Stomach (tissue), 9 donors: ENCODE measurements around the gene AGMO. TPM values are rescaled to one million over a fixed set of nuclear protein-coding genes. Genes with fewer than 3 reads are reported as not detected.

Experiments
- DNase-seq, 2 donors: peaks; one replicate each; pipeline versions ENCODE4 v3.0.0 to v3.0.0-alpha.2; 2013 to 2019
- H3K27ac ChIP-seq, 5 donors: fragments of 200-600 bp in 4 of 5; sonication (generic) in 4 of 5; one replicate each; pipeline ENCODE4 v1.5.1; 2013 to 2019; ENCODE audit warnings: mild to moderate bottlenecking in 1 of 5, moderate library complexity in 1 of 5
- H3K27me3 ChIP-seq, 3 donors: fragments of 200-600 bp; sonication (generic); one replicate each; pipeline ENCODE4 v1.5.1; 2017 to 2019; ENCODE audit warnings: mixed run types in 1 of 3
- H3K36me3 ChIP-seq, 4 donors: fragments of 200-600 bp; sonication (generic); 1 replicate in 3 of 4; 2 replicates in 1 of 4; pipeline ENCODE4 v1.5.1; 2016 to 2019
- H3K4me1 ChIP-seq, 4 donors: fragments of 200-600 bp; sonication (generic); one replicate each; pipeline ENCODE4 v1.5.1; 2016 to 2019
- H3K4me3 ChIP-seq, 4 donors: fragments of 200-600 bp; sonication (generic) in 3 of 4; one replicate each; pipeline ENCODE4 v1.5.1; 2016 to 2019; ENCODE audit warnings: mild to moderate bottlenecking in 1 of 4
- H3K9me3 ChIP-seq, 4 donors: fragments of 200-600 bp; sonication (generic); one replicate each; pipeline ENCODE4 v1.5.1; 2016 to 2019
- CTCF ChIP-seq, 7 experiments: fragments of 450-650 bp in 4 of 7; fragments of 200-600 bp in 3 of 7; sonication (generic) in 3 of 7; IDR thresholded peaks; one replicate each; pipeline ENCODE4 v1.5.1; 2016 to 2019; ENCODE audit warnings: antibody characterized with exemption in 7 of 7, control low read depth in 2 of 7, mild to moderate bottlenecking in 1 of 7
- EP300 ChIP-seq: sonication (generic); formaldehyde crosslinking; IDR thresholded peaks from one replicate; pipeline ENCODE4 v1.6.1; 2017; ENCODE audit warnings: antibody characterized with exemption
- POLR2A ChIP-seq, 4 donors: fragments of 450-650 bp; IDR thresholded peaks; one replicate each; pipeline ENCODE4 v1.6.1; 2016; ENCODE audit warnings: antibody characterized with exemption in 4 of 4, control low read depth in 2 of 4, mild to moderate bottlenecking in 1 of 4, moderate library complexity in 1 of 4
- POLR2AphosphoS5 ChIP-seq, 3 donors: sonication (generic); formaldehyde crosslinking; IDR thresholded peaks; one replicate each; pipeline ENCODE4 v1.6.1; 2016; ENCODE audit warnings: antibody characterized with exemption in 3 of 3
- WGBS, 5 donors: extraction: QIAGEN DNeasy Blood & Tissue Kit in 3 of 5; methylation state at CpG; one replicate each; pipeline versions ENCODE4 v1.1.5 to v1.1.7; 2013 to 2018; 5-methylcytosine and 5-hydroxymethylcytosine counted together
- intact Hi-C: fragments of 100-400 bp; cut with DNase I; formaldehyde crosslinking; loops from one replicate; pipeline ENCODE4 v1.15.1; 2023; ENCODE audit warnings: low total_unique reads
- polyA plus RNA-seq, 3 donors: library from polyadenylated mRNA; stranded (reverse); fragments of 200-250 nt; gene quantifications; one replicate each; pipeline ENCODE4 v1.2.3, GENCODE V29; 2013
- total RNA-seq, 5 donors: library from RNA; depleted of rRNA; stranded (reverse); fragments of >200 nt; gene quantifications; one replicate each; pipeline versions ENCODE4 v1.1.0 to v1.2.3, GENCODE V29; 2014 to 2016
- donor health status: healthy with polysubstance abuse.
- donor health status: Bipolar disorder and iron deficiency.
- donor health status: healthy.

AGMO gene
- total and polyA plus RNA-seq, 8 donors: 0.03 to 33.0 (median 5.0) TPM; not detected in 5

GRCh38 chr7:15168489-15168888, 393.3 kb downstream of the AGMO start:
- H3K4me1 ChIP-seq: no peaks in the 10 kb centered on the region
- no peaks in the 10 kb centered on the region for H3K9me3 ChIP-seq
- intact Hi-C loops: no loop called here
- no peak for DNase-seq
- H3K27me3 ChIP-seq: no peaks in the 10 kb centered on the region
- WGBS, 5 donors: 62 to 71% (median 67%) methylated on average over 4 of the region's 4 CpGs
- TF ChIP-seq EP300 (no peak), CTCF (IDR thresholded peaks at IDR 0.05) (no peak), POLR2A (IDR thresholded peaks at IDR 0.05) (no peak), POLR2AphosphoS5 (IDR thresholded peaks at IDR 0.05) (no peak)
- no peaks in the 10 kb centered on the region for H3K36me3 ChIP-seq
- no peak overlapping the region for H3K27ac ChIP-seq
- no peak overlapping the region for H3K4me3 ChIP-seq

GRCh38 chr7:15167912-15168311, 393.9 kb downstream of the AGMO start:
- Histone ChIP-seq H3K27ac (no peak overlapping the region), H3K4me1 (no peaks in the 10 kb centered on the region), H3K9me3 (no peaks in the 10 kb centered on the region), H3K36me3 (no peaks in the 10 kb centered on the region), H3K27me3 (no peaks in the 10 kb centered on the region), H3K4me3 (no peak overlapping the region)
- DNase-seq: no peak
- 56 to 68% (median 61%) methylated on average over 3 of the region's 3 CpGs for WGBS, 5 donors
- intact Hi-C loops: no loop called here
- TF ChIP-seq CTCF (IDR thresholded peaks at IDR 0.05): no peak
- TF ChIP-seq POLR2A (IDR thresholded peaks at IDR 0.05): no peak
- no peak for TF ChIP-seq POLR2AphosphoS5 (IDR thresholded peaks at IDR 0.05)
- TF ChIP-seq EP300: no peak

- no peaks in the 10 kb centered on the region for H3K4me1 ChIP-seq
- no peaks in the 10 kb centered on the region for H3K9me3 ChIP-seq
- H3K27me3 ChIP-seq: no peaks in the 10 kb centered on the region
- DNase-seq: no peak
- 91 to 100% (median 96%) methylated on average over 1 of the region's 1 CpG for WGBS, 5 donors
- TF ChIP-seq POLR2AphosphoS5 (IDR thresholded peaks at IDR 0.05) (no peak), CTCF (IDR thresholded peaks at IDR 0.05) (no peak), EP300 (no peak), POLR2A (IDR thresholded peaks at IDR 0.05) (no peak)
- no peak overlapping the region for H3K4me3 ChIP-seq
- H3K27ac ChIP-seq: no peak overlapping the region
- intact Hi-C loops: no loop called here
- no peaks in the 10 kb centered on the region for H3K36me3 ChIP-seq
Measured at GRCh38 chr7:15166620-15167019, 395.2 kb downstream of the AGMO start.

- Histone ChIP-seq H3K4me1 (peaks cover 0 to 11% (median 0%) of the 10 kb centered on the region in 4 donors), H3K36me3 (no peaks in the 10 kb centered on the region), H3K9me3 (peaks cover 0 to 6% (median 0%) of the 10 kb centered on the region in 4 donors), H3K27me3 (no peaks in the 10 kb centered on the region), H3K4me3 (no peak overlapping the region), H3K27ac (no peak overlapping the region)
- WGBS, 5 donors: 0 to 55% (median 42%) methylated on average over 1 of the region's 1 CpG
- no peak for TF ChIP-seq EP300
- no peak for TF ChIP-seq POLR2AphosphoS5 (IDR thresholded peaks at IDR 0.05)
- no peak for TF ChIP-seq POLR2A (IDR thresholded peaks at IDR 0.05)
- TF ChIP-seq CTCF (IDR thresholded peaks at IDR 0.05): no peak
- intact Hi-C loops: no loop called here
- peak in 1 of 2 donors; percentile 53 for DNase-seq
Measured at GRCh38 chr7:15159261-15159660, 402.6 kb downstream of the AGMO start.
